Spleen (tissue), 7 donors: Measurements from ENCODE around the gene ESR1.

Experiments used
- CTCF ChIP-seq, 11 experiments: fragments of 200-600 bp in 7 of 11; fragments of 450-650 bp in 4 of 11; sonication (generic) in 4 of 11; IDR thresholded peaks in 8 of 11; conservative IDR thresholded peaks in 3 of 11; 1 replicate in 7 of 11; 2 replicates in 4 of 11; pipeline versions ENCODE4 v1.4.0 to v1.8.0; 2016 to 2021; ENCODE audit warnings: antibody characterized with exemption in 11 of 11, inconsistent platforms in 4 of 11, mild to moderate bottlenecking in 1 of 11
- POLR2AphosphoS5 ChIP-seq, 3 donors: sonication (generic); formaldehyde crosslinking; IDR thresholded peaks; one replicate each; pipeline ENCODE4 v1.5.1; 2017; ENCODE audit warnings: antibody characterized with exemption in 3 of 3
- donor health status: DM: no; HTN: no; CAD: no; lungs with moderate emphysema.
- donor health status: DM: no; HTN: no; CAD: no.
- donor health status: DM: no; HTN: no; CAD: no.

GRCh38 chr6:151916680-151917164, 109.2 kb downstream of the ESR1 start:
- TF ChIP-seq CTCF (IDR thresholded peaks at IDR 0.05 in 8 of 11, conservative IDR thresholded peaks at IDR 0.05 in 3 of 11) (no peak), POLR2AphosphoS5 (IDR thresholded peaks at IDR 0.05) (no peak)
